Activated naive CD8-positive, alpha-beta T cell treated with anti-CD3 and anti-CD28 coated beads, Interleukin-2, amount 10 ng/mL, durations not matched to agents 7 days and 5 days (primary cell): ENCODE data around the gene ARL13A. TPM values are rescaled to one million over a fixed set of nuclear protein-coding genes. Genes with fewer than 3 reads are reported as not detected.
"Not testable (repeated sequence)": the region's sequence is repeated elsewhere in the genome, so short reads cannot be mapped to it uniquely, and the experiment has no call there.

Experiments used
- ATAC-seq: fragments of 150-1000 bp; cut with Tn5 transposase; one replicate; pipeline ENCODE4 v1.10.0; 2021; ENCODE audit warnings: low read depth, moderate library complexity
- POLR2A ChIA-PET: fragments of 350-600 bp; sonication (Branson Sonifier 250); formaldehyde crosslinking; loops from one replicate; lab custom pipeline; 2021; ENCODE audit warnings: antibody characterized with exemption; lab: Charles Lee
- DNase-seq: peaks from one replicate; pipeline ENCODE4 v3.0.0; 2021
- H3K27ac Mint-ChIP-seq: one replicate; pipeline ENCODE4 v1.8.0; 2022; ENCODE audit warnings: mild to moderate bottlenecking, mixed read lengths
- H3K27me3 Mint-ChIP-seq: one replicate; pipeline ENCODE4 v1.8.0; 2022; ENCODE audit warnings: mild to moderate bottlenecking, moderate library complexity, mixed read lengths
- H3K36me3 Mint-ChIP-seq: one replicate; pipeline ENCODE4 v1.8.0; 2021; ENCODE audit warnings: mild to moderate bottlenecking, mixed read lengths
- H3K4me1 Mint-ChIP-seq: one replicate; pipeline ENCODE4 v1.8.0; 2021; ENCODE audit warnings: mixed read lengths
- H3K4me3 Mint-ChIP-seq: one replicate; pipeline ENCODE4 v1.8.0; 2022; ENCODE audit warnings: mild to moderate bottlenecking, moderate library complexity, mixed read lengths
- H3K9me3 Mint-ChIP-seq: one replicate; pipeline ENCODE4 v1.8.0; 2021; ENCODE audit warnings: mixed read lengths
- total RNA-seq, 2 experiments: library from RNA; stranded (reverse); gene quantifications; one replicate each; pipeline ENCODE4 v1.2.3, GENCODE V29; 2021

Gene ARL13A
- total RNA-seq, 2 experiments from 2014 or later = not detected

GRCh38 chrX:100969936-100970335, 428 bp downstream of the ARL13A start:
- H3K4me1 Mint-ChIP-seq = no peaks in the 10 kb centered on the region
- DNase-seq (no peak), ATAC-seq (no peak)
- H3K36me3 Mint-ChIP-seq = no peaks in the 10 kb centered on the region
- peaks cover 2% of the 10 kb centered on the region for H3K9me3 Mint-ChIP-seq
- H3K4me3 Mint-ChIP-seq = no peak overlapping the region
- H3K27ac Mint-ChIP-seq = no peak overlapping the region
- no peaks in the 10 kb centered on the region for H3K27me3 Mint-ChIP-seq
- POLR2A ChIA-PET = no interaction called here

GRCh38 chrX:100973411-100973810, 3.9 kb downstream of the ARL13A start:
- Mint-ChIP-seq H3K4me1 (no peaks in the 10 kb centered on the region), H3K36me3 (no peaks in the 10 kb centered on the region), H3K27ac (no peak overlapping the region), H3K9me3 (peaks cover 2% of the 10 kb centered on the region), H3K4me3 (no peak overlapping the region), H3K27me3 (no peaks in the 10 kb centered on the region)
- DNase-seq (no peak), ATAC-seq (no peak)
- POLR2A ChIA-PET = no interaction called here

GRCh38 chrX:100975212-100975611, 5.7 kb downstream of the ARL13A start:
- peaks cover under 1% of the 10 kb centered on the region for H3K4me1 Mint-ChIP-seq
- no peaks in the 10 kb centered on the region for H3K36me3 Mint-ChIP-seq
- ATAC-seq (no peak), DNase-seq (no peak)
- no peak overlapping the region for H3K27ac Mint-ChIP-seq
- no peak overlapping the region for H3K4me3 Mint-ChIP-seq
- H3K9me3 Mint-ChIP-seq = peaks cover 2% of the 10 kb centered on the region
- POLR2A ChIA-PET = no interaction called here
- no peaks in the 10 kb centered on the region for H3K27me3 Mint-ChIP-seq

- no peaks in the 10 kb centered on the region for H3K36me3 Mint-ChIP-seq
- peaks cover 1% of the 10 kb centered on the region for H3K4me1 Mint-ChIP-seq
- POLR2A ChIA-PET = no interaction called here
- no peak overlapping the region for H3K27ac Mint-ChIP-seq
- no peak for DNase-seq
- no peak for ATAC-seq
- peaks cover 2% of the 10 kb centered on the region for H3K9me3 Mint-ChIP-seq
- H3K4me3 Mint-ChIP-seq = no peak overlapping the region
- H3K27me3 Mint-ChIP-seq = no peaks in the 10 kb centered on the region
These were observed 6.7 kb downstream of the ARL13A start for GRCh38 chrX:100976211-100976610.

GRCh38 chrX:100979881-100980607, 10.5 kb downstream of the ARL13A start:
- Mint-ChIP-seq H3K27ac (no peak overlapping the region), H3K9me3 (no peaks in the 10 kb centered on the region), H3K36me3 (peaks cover 2% of the 10 kb centered on the region), H3K27me3 (no peaks in the 10 kb centered on the region), H3K4me1 (peaks cover 1% of the 10 kb centered on the region), H3K4me3 (no peak overlapping the region)
- POLR2A ChIA-PET = no interaction called here
- ATAC-seq (no peak), DNase-seq (no peak)

GRCh38 chrX:100980608-100981497, 11.3 kb downstream of the ARL13A start:
- Mint-ChIP-seq H3K4me3 (no peak overlapping the region), H3K9me3 (no peaks in the 10 kb centered on the region), H3K27ac (no peak overlapping the region), H3K36me3 (peaks cover 2% of the 10 kb centered on the region), H3K4me1 (peaks cover 1% of the 10 kb centered on the region), H3K27me3 (no peaks in the 10 kb centered on the region)
- ATAC-seq (no peak), DNase-seq (no peak)
- POLR2A ChIA-PET = no interaction called here

GRCh38 chrX:100981498-100981845, 12.0 kb downstream of the ARL13A start:
- DNase-seq, H3K4me3 Mint-ChIP-seq, H3K9me3 Mint-ChIP-seq, POLR2A ChIA-PET, H3K36me3 Mint-ChIP-seq, H3K27ac Mint-ChIP-seq, H3K4me1 Mint-ChIP-seq, H3K27me3 Mint-ChIP-seq, ATAC-seq: not testable (repeated sequence)

GRCh38 chrX:100984818-100985217, 15.3 kb downstream of the ARL13A start:
- Mint-ChIP-seq H3K4me1 (peaks cover 4% of the 10 kb centered on the region), H3K27ac (peak overlapping the region; percentile 21), H3K4me3 (no peak overlapping the region), H3K27me3 (no peaks in the 10 kb centered on the region), H3K36me3 (peaks cover 4% of the 10 kb centered on the region), H3K9me3 (no peaks in the 10 kb centered on the region)
- ATAC-seq (no peak), DNase-seq (no peak)
- POLR2A ChIA-PET = no interaction called here

- DNase-seq (no peak), ATAC-seq (no peak)
- Mint-ChIP-seq H3K9me3 (no peaks in the 10 kb centered on the region), H3K4me1 (peaks cover 11% of the 10 kb centered on the region), H3K4me3 (no peak overlapping the region), H3K27ac (no peak overlapping the region), H3K36me3 (peaks cover 8% of the 10 kb centered on the region), H3K27me3 (no peaks in the 10 kb centered on the region)
- POLR2A ChIA-PET = no interaction called here
These were observed 20.6 kb downstream of the ARL13A start for GRCh38 chrX:100990139-100990538.

- POLR2A ChIA-PET = no interaction called here
- Mint-ChIP-seq H3K4me1 (peaks cover 10% of the 10 kb centered on the region), H3K27ac (no peak overlapping the region), H3K36me3 (peaks cover 8% of the 10 kb centered on the region), H3K9me3 (no peaks in the 10 kb centered on the region), H3K27me3 (no peaks in the 10 kb centered on the region), H3K4me3 (no peak overlapping the region)
- ATAC-seq (peak; percentile 83), DNase-seq (no peak)
These were observed 25.1 kb downstream of the ARL13A start for GRCh38 chrX:100994352-100995281.

- Mint-ChIP-seq H3K9me3 (no peaks in the 10 kb centered on the region), H3K27me3 (no peaks in the 10 kb centered on the region), H3K4me1 (peaks cover 6% of the 10 kb centered on the region), H3K36me3 (peaks cover 8% of the 10 kb centered on the region), H3K4me3 (no peak overlapping the region), H3K27ac (no peak overlapping the region)
- POLR2A ChIA-PET = no interaction called here
- DNase-seq = no peak
- ATAC-seq = no peak
These were observed 26.0 kb downstream of the ARL13A start for GRCh38 chrX:100995469-100995868.

GRCh38 chrX:100999451-100999850, 29.9 kb downstream of the ARL13A start:
- POLR2A ChIA-PET = no interaction called here
- Mint-ChIP-seq H3K36me3 (peaks cover 4% of the 10 kb centered on the region), H3K4me3 (no peak overlapping the region)

GRCh38 chrX:101009090-101009489, 39.6 kb downstream of the ARL13A start:
- no peak overlapping the region for H3K4me3 Mint-ChIP-seq
- H3K36me3 Mint-ChIP-seq = peaks cover 22% of the 10 kb centered on the region
- POLR2A ChIA-PET = interaction anchor here (0.7 kb wide), 1 partner anchor 318 kb away, joined by 3 read pairs; no protein-coding TSS in a partner anchor
- ATAC-seq (no peak), DNase-seq (no peak)
- H3K9me3 Mint-ChIP-seq = no peaks in the 10 kb centered on the region
- H3K27me3 Mint-ChIP-seq = no peaks in the 10 kb centered on the region
- H3K4me1 Mint-ChIP-seq = no peaks in the 10 kb centered on the region
- H3K27ac Mint-ChIP-seq = no peak overlapping the region

More at GRCh38 chrX:100999451-100999850, 29.9 kb downstream of the ARL13A start:
- Mint-ChIP-seq H3K4me1 (peaks cover 2% of the 10 kb centered on the region), H3K9me3 (no peaks in the 10 kb centered on the region), H3K27me3 (no peaks in the 10 kb centered on the region), H3K27ac (no peak overlapping the region)
- ATAC-seq (no peak), DNase-seq (no peak)
